Endometrial microvascular endothelial cells (primary cell): ENCODE measurements around the gene MIER2. TPM values are rescaled to one million over a fixed set of nuclear protein-coding genes. Genes with fewer than 3 reads are reported as not detected.
"Not testable (repeated sequence)": the region's sequence is repeated elsewhere in the genome, so short reads cannot be mapped to it uniquely, and the experiment has no call there.

Experiments
- in situ Hi-C: cut with HindIII; loops from 2 replicates; pipeline ENCODE4 v1.10.0; 2017; ENCODE audit warnings: low sequenced_read_pairs, low pct_unique_long_range_greater_than_20kb; ENCODE audit errors: inconsistent ontology term
- total RNA-seq: library from RNA; depleted of rRNA; stranded (reverse); fragments of >200 nt; gene quantifications from one replicate; pipeline ENCODE4 v1.2.3, GENCODE V29; 2015; ENCODE audit errors: inconsistent ontology term

MIER2 gene
- total RNA-seq, 1 donor from 2014 or later, result 37.4 TPM

- in situ Hi-C loops, result not testable (repeated sequence)
These were observed 36.1 kb upstream of the MIER2 start for GRCh38 chr19:380618-381219.

- in situ Hi-C loops, result no loop called here
These were observed 35.2 kb upstream of the MIER2 start for GRCh38 chr19:379796-380195.

GRCh38 chr19:378706-379105 is 34.1 kb upstream of the MIER2 start:
- in situ Hi-C loops, result no loop called here

GRCh38 chr19:377801-378581 is 33.4 kb upstream of the MIER2 start:
- in situ Hi-C loops, result no loop called here

- in situ Hi-C loops, result no loop called here
These were observed 31.5 kb upstream of the MIER2 start for GRCh38 chr19:376111-376470.

GRCh38 chr19:375395-376110 is 31.0 kb upstream of the MIER2 start:
- in situ Hi-C loops, result no loop called here

- in situ Hi-C loops, result no loop called here
These were observed 30.3 kb upstream of the MIER2 start for GRCh38 chr19:374886-375235.

GRCh38 chr19:374183-374885 is 29.7 kb upstream of the MIER2 start:
- in situ Hi-C loops, result no loop called here

- in situ Hi-C loops, result no loop called here
These were observed 29.0 kb upstream of the MIER2 start for GRCh38 chr19:373391-374182.

- in situ Hi-C loops, result no loop called here
These were observed 27.8 kb upstream of the MIER2 start for GRCh38 chr19:372306-372890.

GRCh38 chr19:371501-372168 is 27.0 kb upstream of the MIER2 start:
- in situ Hi-C loops, result no loop called here

- in situ Hi-C loops, result no loop called here
These were observed 26.2 kb upstream of the MIER2 start for GRCh38 chr19:370641-371330.

- in situ Hi-C loops, result no loop called here
These were observed 25.3 kb upstream of the MIER2 start for GRCh38 chr19:369876-370275.

GRCh38 chr19:369256-369655 is 24.7 kb upstream of the MIER2 start:
- in situ Hi-C loops, result no loop called here

GRCh38 chr19:368630-369024 is 24.0 kb upstream of the MIER2 start:
- in situ Hi-C loops, result no loop called here

- in situ Hi-C loops, result no loop called here
These were observed 23.5 kb upstream of the MIER2 start for GRCh38 chr19:367963-368629.

- in situ Hi-C loops, result no loop called here
These were observed 23.0 kb upstream of the MIER2 start for GRCh38 chr19:367561-367960.
